Measurements from ENCODE around the gene GRIPAP1.
"Not testable (repeated sequence)": the region's sequence is repeated elsewhere in the genome, so short reads cannot be mapped to it uniquely, and the experiment has no call there.

Gene GRIPAP1

GRCh38 chrX:48992341-48992740 lies 9.7 kb downstream of the GRIPAP1 start:
- DNase-seq, result no peak

GRCh38 chrX:48989483-48989882 lies 12.6 kb downstream of the GRIPAP1 start:
- no peak for DNase-seq

GRCh38 chrX:48983896-48984295 lies 18.2 kb downstream of the GRIPAP1 start:
- DNase-seq, result no peak

- DNase-seq, result no peak
Observed at GRCh38 chrX:48983081-48983480, 19.0 kb downstream of the GRIPAP1 start.

GRCh38 chrX:48981178-48981577 lies 20.9 kb downstream of the GRIPAP1 start:
- no peak for DNase-seq

- DNase-seq, result not testable (repeated sequence)
Observed at GRCh38 chrX:48980341-48980740, 21.7 kb downstream of the GRIPAP1 start.

GRCh38 chrX:48978226-48978625 lies 23.8 kb downstream of the GRIPAP1 start:
- DNase-seq, result no peak

- no peak for DNase-seq
Observed at GRCh38 chrX:48976086-48976485, 26.0 kb downstream of the GRIPAP1 start.

- no peak for DNase-seq
Observed at GRCh38 chrX:48975541-48975940, 26.5 kb downstream of the GRIPAP1 start.

GRCh38 chrX:48975041-48975440 lies 27.0 kb downstream of the GRIPAP1 start:
- no peak for DNase-seq

GRCh38 chrX:48974574-48974973 lies 27.5 kb downstream of the GRIPAP1 start:
- no peak for DNase-seq

GRCh38 chrX:48974033-48974432 lies 28.0 kb downstream of the GRIPAP1 start:
- no peak for DNase-seq

GRCh38 chrX:48972220-48973164 lies 29.6 kb downstream of the GRIPAP1 start:
- DNase-seq, result peak; percentile 30

- DNase-seq, result peak; percentile 51
Observed at GRCh38 chrX:48971249-48972219, 30.5 kb downstream of the GRIPAP1 start, which contains the start of gene KCND1. Gene KCND1, minus strand, starts transcription at chrX:48971844. Its CDS starts 1,573 bp downstream, at chrX:48970271.

- no peak for DNase-seq
Observed at GRCh38 chrX:48969471-48969870, 32.6 kb downstream of the GRIPAP1 start.

GRCh38 chrX:48968377-48968776 lies 33.7 kb downstream of the GRIPAP1 start:
- DNase-seq, result no peak

- no peak for DNase-seq
Observed at GRCh38 chrX:48966796-48967579, 35.1 kb downstream of the GRIPAP1 start.

- no peak for DNase-seq
Observed at GRCh38 chrX:48965959-48966358, 36.1 kb downstream of the GRIPAP1 start.

GRCh38 chrX:48961585-48962091 lies 40.4 kb downstream of the GRIPAP1 start:
- DNase-seq, result no peak

- DNase-seq, result no peak
Observed at GRCh38 chrX:48960291-48960690, 41.8 kb downstream of the GRIPAP1 start.

- DNase-seq, result no peak
Observed at GRCh38 chrX:48958635-48959094, 43.4 kb downstream of the GRIPAP1 start.
